ENCODE measurements around the gene KRT35. TPM values are rescaled to one million over a fixed set of nuclear protein-coding genes. Genes with fewer than 3 reads are reported as not detected.

The KRT35 gene
- total RNA-seq, 1 donor from 2014 or later: not detected

GRCh38 chr17:41518789-41519449 is 38.0 kb upstream of the KRT35 start, which contains the start of gene KRT15:
Gene KRT15, minus strand, starts transcription at chr17:41518890. Its CDS starts 63 bp downstream, at chr17:41518827.
- intact Hi-C loops (cut with micrococcal nuclease): no loop called here
- Mint-ChIP-seq H3K27me3 (no peaks in the 10 kb centered on the region), H3K9me3 (no peaks in the 10 kb centered on the region), H3K27ac (no peak within 1 kb of the TSS), H3K4me1 (no peaks in the 10 kb centered on the region), H3K4me3 (no peak within 1 kb of the TSS), H3K36me3 (ENCODE audit: low read depth) (no peaks in the 10 kb centered on the region)
- no peak for DNase-seq

- no peaks in the 10 kb centered on the region for H3K4me1 Mint-ChIP-seq
- H3K36me3 Mint-ChIP-seq (ENCODE audit: low read depth): no peaks in the 10 kb centered on the region
- intact Hi-C loops (cut with micrococcal nuclease): no loop called here
- no peak overlapping the region for H3K4me3 Mint-ChIP-seq
- no peak for DNase-seq
- no peaks in the 10 kb centered on the region for H3K27me3 Mint-ChIP-seq
- no peaks in the 10 kb centered on the region for H3K9me3 Mint-ChIP-seq
- H3K27ac Mint-ChIP-seq: no peak overlapping the region
Observed at GRCh38 chr17:41518031-41518430, 37.1 kb upstream of the KRT35 start.

- intact Hi-C loops (cut with micrococcal nuclease): no loop called here
- H3K27me3 Mint-ChIP-seq: peaks cover 3% of the 10 kb centered on the region
Observed at GRCh38 chr17:41516830-41517283, 35.9 kb upstream of the KRT35 start.

GRCh38 chr17:41516147-41516829 is 35.3 kb upstream of the KRT35 start:
- intact Hi-C loops (cut with micrococcal nuclease): no loop called here
- no peak overlapping the region for H3K27ac Mint-ChIP-seq
- peaks cover 3% of the 10 kb centered on the region for H3K27me3 Mint-ChIP-seq
- H3K4me3 Mint-ChIP-seq: no peak overlapping the region
- DNase-seq: no peak
- H3K36me3 Mint-ChIP-seq (ENCODE audit: low read depth): no peaks in the 10 kb centered on the region
- H3K4me1 Mint-ChIP-seq: no peaks in the 10 kb centered on the region
- no peaks in the 10 kb centered on the region for H3K9me3 Mint-ChIP-seq

More at GRCh38 chr17:41516830-41517283, 35.9 kb upstream of the KRT35 start:
- no peaks in the 10 kb centered on the region for H3K36me3 Mint-ChIP-seq (ENCODE audit: low read depth)
- no peak overlapping the region for H3K27ac Mint-ChIP-seq
- no peaks in the 10 kb centered on the region for H3K9me3 Mint-ChIP-seq
- no peak for DNase-seq
- H3K4me3 Mint-ChIP-seq: no peak overlapping the region
- no peaks in the 10 kb centered on the region for H3K4me1 Mint-ChIP-seq

- no peaks in the 10 kb centered on the region for H3K4me1 Mint-ChIP-seq
- intact Hi-C loops (cut with micrococcal nuclease): no loop called here
- H3K9me3 Mint-ChIP-seq: no peaks in the 10 kb centered on the region
- no peak overlapping the region for H3K4me3 Mint-ChIP-seq
- no peak overlapping the region for H3K27ac Mint-ChIP-seq
- DNase-seq: no peak
- no peaks in the 10 kb centered on the region for H3K36me3 Mint-ChIP-seq (ENCODE audit: low read depth)
- H3K27me3 Mint-ChIP-seq: peaks cover 3% of the 10 kb centered on the region
Observed at GRCh38 chr17:41513168-41513547, 32.2 kb upstream of the KRT35 start.

- Mint-ChIP-seq H3K27ac (no peak overlapping the region), H3K4me3 (no peak overlapping the region), H3K9me3 (no peaks in the 10 kb centered on the region), H3K4me1 (no peaks in the 10 kb centered on the region), H3K36me3 (ENCODE audit: low read depth) (no peaks in the 10 kb centered on the region), H3K27me3 (peaks cover 3% of the 10 kb centered on the region)
- no peak for DNase-seq
- intact Hi-C loops (cut with micrococcal nuclease): no loop called here
Observed at GRCh38 chr17:41512546-41513167, 31.7 kb upstream of the KRT35 start.

- DNase-seq: no peak
- peaks cover 3% of the 10 kb centered on the region for H3K27me3 Mint-ChIP-seq
- no peak overlapping the region for H3K27ac Mint-ChIP-seq
- H3K4me3 Mint-ChIP-seq: no peak overlapping the region
- H3K36me3 Mint-ChIP-seq (ENCODE audit: low read depth): no peaks in the 10 kb centered on the region
- intact Hi-C loops (cut with micrococcal nuclease): no loop called here
- no peaks in the 10 kb centered on the region for H3K9me3 Mint-ChIP-seq
- H3K4me1 Mint-ChIP-seq: no peaks in the 10 kb centered on the region
Observed at GRCh38 chr17:41511716-41512115, 30.8 kb upstream of the KRT35 start.

GRCh38 chr17:41511116-41511515 is 30.2 kb upstream of the KRT35 start:
- Mint-ChIP-seq H3K27ac (no peak overlapping the region), H3K4me3 (no peak overlapping the region), H3K9me3 (no peaks in the 10 kb centered on the region), H3K27me3 (peaks cover 3% of the 10 kb centered on the region), H3K4me1 (no peaks in the 10 kb centered on the region), H3K36me3 (ENCODE audit: low read depth) (no peaks in the 10 kb centered on the region)
- intact Hi-C loops (cut with micrococcal nuclease): no loop called here
- no peak for DNase-seq

- Mint-ChIP-seq H3K27me3 (peaks cover 3% of the 10 kb centered on the region), H3K9me3 (no peaks in the 10 kb centered on the region), H3K27ac (no peak overlapping the region), H3K4me1 (no peaks in the 10 kb centered on the region), H3K36me3 (ENCODE audit: low read depth) (no peaks in the 10 kb centered on the region), H3K4me3 (no peak overlapping the region)
- no peak for DNase-seq
- intact Hi-C loops (cut with micrococcal nuclease): no loop called here
Observed at GRCh38 chr17:41510251-41511065, 29.5 kb upstream of the KRT35 start.

- Mint-ChIP-seq H3K36me3 (ENCODE audit: low read depth) (no peaks in the 10 kb centered on the region), H3K27me3 (no peaks in the 10 kb centered on the region), H3K9me3 (no peaks in the 10 kb centered on the region), H3K4me3 (no peak overlapping the region), H3K4me1 (no peaks in the 10 kb centered on the region), H3K27ac (no peak overlapping the region)
- no peak for DNase-seq
- intact Hi-C loops (cut with micrococcal nuclease): no loop called here
Observed at GRCh38 chr17:41507315-41507880, 26.4 kb upstream of the KRT35 start.

GRCh38 chr17:41505809-41506767 is 25.1 kb upstream of the KRT35 start:
- H3K27me3 Mint-ChIP-seq: no peaks in the 10 kb centered on the region

GRCh38 chr17:41505007-41505808 is 24.3 kb upstream of the KRT35 start, which contains the start of gene KRT13:
Gene KRT13, minus strand, starts transcription at chr17:41505612. Its CDS starts 62 bp downstream, at chr17:41505550.
- intact Hi-C loops (cut with micrococcal nuclease): no loop called here
- H3K4me1 Mint-ChIP-seq: peaks cover under 1% of the 10 kb centered on the region
- H3K9me3 Mint-ChIP-seq: no peaks in the 10 kb centered on the region
- DNase-seq: no peak
- no peak within 1 kb of the TSS for H3K27ac Mint-ChIP-seq
- no peak within 1 kb of the TSS for H3K4me3 Mint-ChIP-seq
- no peaks in the 10 kb centered on the region for H3K27me3 Mint-ChIP-seq
- H3K36me3 Mint-ChIP-seq (ENCODE audit: low read depth): no peaks in the 10 kb centered on the region

More at GRCh38 chr17:41505809-41506767, 25.1 kb upstream of the KRT35 start:
- H3K9me3 Mint-ChIP-seq: no peaks in the 10 kb centered on the region
- no peak for DNase-seq
- no peaks in the 10 kb centered on the region for H3K36me3 Mint-ChIP-seq (ENCODE audit: low read depth)
- H3K4me3 Mint-ChIP-seq: no peak overlapping the region
- intact Hi-C loops (cut with micrococcal nuclease): no loop called here
- H3K4me1 Mint-ChIP-seq: no peaks in the 10 kb centered on the region
- H3K27ac Mint-ChIP-seq: no peak overlapping the region

Measured in activated CD4-positive, alpha-beta T cell treated with anti-CD3 and anti-CD28 coated beads, Interleukin-2, amount 10 ng/mL, durations not matched to agents 24 days and 14 days (primary cell).